HG02623 (cell line): Measurements from ENCODE around the gene AIP.
"Not testable (repeated sequence)": the region's sequence is repeated elsewhere in the genome, so short reads cannot be mapped to it uniquely, and the experiment has no call there.

ENCODE experiments used
- ATAC-seq: cut with Tn5 transposase; IDR thresholded peaks from one replicate; pipeline ENCODE4 v1.9.1; 2021; ENCODE audit warnings: moderate library complexity; ENCODE audit not compliant: unreplicated experiment

Gene AIP

DNA sequence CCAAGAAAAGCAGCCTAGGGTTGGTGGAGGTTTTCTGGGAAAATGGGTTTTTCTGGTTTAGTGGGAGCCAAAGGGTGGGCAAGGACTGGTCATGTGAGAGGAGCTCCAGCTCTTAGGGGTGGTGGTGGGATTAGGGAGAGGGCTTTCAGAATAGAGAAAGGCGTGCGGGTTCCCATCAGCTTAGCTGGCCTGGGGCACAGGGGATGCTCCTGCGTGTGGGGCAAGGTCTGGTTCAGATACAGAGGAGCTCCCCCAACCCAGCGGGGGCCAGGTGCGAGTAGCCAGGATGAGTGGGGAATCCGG lies 14.4 kb upstream of the AIP start:
- no peak for ATAC-seq

DNA sequence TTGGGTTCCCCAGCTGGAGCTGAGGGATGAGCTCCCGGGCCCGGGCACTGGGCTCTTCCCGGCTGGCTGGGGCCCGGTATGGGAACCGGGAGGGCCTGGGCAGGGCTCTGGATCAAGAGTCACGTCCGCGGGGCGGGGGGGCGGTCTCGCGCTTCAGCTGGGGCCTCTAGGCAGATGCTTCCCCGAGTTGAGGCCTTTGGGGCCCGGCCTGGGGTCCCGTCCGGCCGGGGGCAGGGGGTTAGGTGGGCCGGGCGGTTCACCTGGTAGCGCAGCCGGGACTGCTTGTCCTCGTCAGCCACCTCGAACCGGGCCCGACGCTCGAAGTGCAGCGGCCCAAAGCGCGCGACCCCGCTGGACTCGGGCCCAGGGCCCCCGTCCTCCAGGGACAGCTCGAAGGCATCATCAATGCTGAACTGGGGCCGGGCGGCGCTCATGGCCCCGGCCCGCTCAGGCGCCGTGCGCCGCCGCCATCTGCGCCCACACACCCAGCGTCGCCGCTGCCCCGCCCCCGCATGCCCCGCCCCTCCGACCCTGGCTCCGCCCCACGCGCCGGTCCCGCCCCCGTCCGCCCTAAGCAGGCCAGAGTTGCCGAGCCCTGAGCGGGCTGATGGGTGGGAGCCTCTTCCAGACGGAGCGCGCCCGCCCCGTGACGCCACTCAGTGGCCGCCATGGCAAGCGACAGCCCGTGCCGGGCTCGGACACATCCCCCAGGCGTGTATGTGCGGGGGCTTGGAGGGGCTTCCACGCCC lies 13.9 kb upstream of the AIP start, which contains the start of gene TMEM134:
TMEM134 (minus strand) TSS at position 493 of the 749 bp plus-strand sequence; CDS start at position 434, 59 bp downstream.
- ATAC-seq: peak; percentile 52

DNA sequence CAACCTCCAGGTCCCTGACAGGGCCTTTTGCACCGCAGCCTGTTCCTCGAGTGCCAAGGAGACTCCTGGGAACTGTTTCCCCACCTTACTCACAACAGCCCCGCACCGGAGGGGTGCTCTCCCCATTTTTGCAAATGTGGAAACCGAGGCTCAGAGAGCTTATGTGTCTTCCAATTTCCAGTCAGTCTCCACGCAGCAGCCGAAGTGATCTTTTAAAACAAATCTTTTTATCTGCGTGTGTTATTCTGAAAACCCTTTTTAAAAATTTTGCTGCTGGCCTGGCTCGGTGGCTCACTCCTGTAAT lies 13.4 kb upstream of the AIP start:
- ATAC-seq: no peak

GRCh38 chr11:67470337-67471002 lies 12.4 kb upstream of the AIP start:
- no peak for ATAC-seq

DNA sequence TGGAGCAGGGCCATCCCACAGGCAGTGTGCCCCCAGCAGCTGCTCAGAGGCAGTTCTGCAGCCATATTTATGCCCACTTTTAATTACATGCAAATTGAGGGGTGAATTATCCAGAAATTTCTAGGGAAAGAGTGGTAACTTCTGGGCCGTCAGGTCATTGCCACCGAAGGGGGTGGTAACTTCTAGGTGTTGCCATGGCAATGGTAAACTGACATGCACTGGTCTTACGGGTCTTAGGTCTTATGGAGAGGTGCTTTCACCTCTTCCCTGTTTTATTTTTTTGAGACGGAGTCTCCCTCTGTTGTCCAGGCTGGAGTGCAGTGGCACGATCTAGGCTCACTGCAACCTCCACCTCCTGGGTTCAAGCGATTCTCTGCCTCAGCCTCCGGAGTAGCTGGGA lies 9.9 kb upstream of the AIP start:
- no peak for ATAC-seq

DNA sequence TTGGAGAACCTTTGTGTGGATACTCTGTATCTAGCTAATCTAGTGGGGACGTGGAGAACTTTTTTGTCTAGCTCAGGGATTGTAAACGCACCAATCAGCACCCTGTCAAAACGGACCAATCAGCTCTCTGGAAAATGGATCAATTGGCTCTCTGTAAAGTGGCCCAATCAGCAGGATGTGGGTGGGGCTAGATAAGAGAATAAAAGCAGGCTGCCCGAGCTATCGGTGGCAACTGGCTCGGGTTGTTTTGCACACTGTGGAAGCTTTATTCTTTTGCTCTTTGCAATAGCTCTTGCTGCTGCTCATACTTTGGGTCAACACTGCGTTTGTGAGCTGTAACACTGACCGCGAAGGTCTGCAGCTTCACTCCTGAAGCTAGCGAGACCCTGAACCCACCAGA lies 6.1 kb upstream of the AIP start:
- not testable (repeated sequence) for ATAC-seq

GRCh38 chr11:67477344-67478050 lies 5.3 kb upstream of the AIP start:
- ATAC-seq: not testable (repeated sequence)

- ATAC-seq: no peak
Measured at GRCh38 chr11:67482275-67482826, 475 bp upstream of the AIP start.

DNA sequence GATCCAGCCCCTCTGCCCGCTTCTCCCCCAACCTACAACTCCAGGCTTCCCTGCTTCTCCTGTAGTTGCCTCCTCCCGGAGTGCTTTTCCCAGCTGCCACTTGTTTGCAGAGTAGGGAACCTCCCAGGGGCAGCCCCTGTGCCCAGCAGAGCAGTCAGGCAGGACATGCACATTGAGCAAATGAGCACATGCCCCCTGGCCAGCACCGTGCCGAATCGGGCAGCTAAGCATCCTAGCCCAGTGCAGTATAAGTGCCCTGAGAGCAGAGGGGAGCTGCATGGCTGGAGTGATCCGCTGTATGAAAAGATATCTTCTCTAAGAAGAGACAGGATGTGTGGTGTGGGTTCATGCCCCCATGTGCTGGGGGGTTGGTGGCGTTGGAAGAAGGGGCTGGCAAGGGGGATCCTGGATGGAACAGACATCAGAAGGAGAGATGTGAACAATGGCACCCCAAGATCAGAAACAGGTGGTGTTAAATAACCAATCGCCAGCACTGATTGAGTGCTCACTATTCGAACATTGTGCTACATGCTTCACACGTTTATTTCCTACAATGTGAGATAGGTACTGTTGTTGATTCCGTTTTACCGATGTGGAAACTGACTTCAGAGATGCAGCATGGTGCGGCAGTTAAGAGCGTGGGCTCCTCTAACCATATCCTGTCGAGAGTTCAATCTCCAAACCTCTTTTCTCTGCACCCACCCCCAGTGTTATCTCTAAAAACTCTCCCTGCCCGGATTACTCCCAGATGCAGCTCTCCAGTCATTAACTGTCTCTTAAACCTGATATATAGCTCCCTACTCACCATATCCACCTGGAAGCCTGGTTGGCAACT lies 1.2 kb downstream of the AIP start:
- no peak for ATAC-seq

- ATAC-seq: no peak
Measured at GRCh38 chr11:67484847-67485311, 2.1 kb downstream of the AIP start.

GRCh38 chr11:67485873-67486361 lies 3.1 kb downstream of the AIP start:
- ATAC-seq: not testable (repeated sequence)

GRCh38 chr11:67486481-67487195 lies 3.8 kb downstream of the AIP start:
- ATAC-seq: no peak

DNA sequence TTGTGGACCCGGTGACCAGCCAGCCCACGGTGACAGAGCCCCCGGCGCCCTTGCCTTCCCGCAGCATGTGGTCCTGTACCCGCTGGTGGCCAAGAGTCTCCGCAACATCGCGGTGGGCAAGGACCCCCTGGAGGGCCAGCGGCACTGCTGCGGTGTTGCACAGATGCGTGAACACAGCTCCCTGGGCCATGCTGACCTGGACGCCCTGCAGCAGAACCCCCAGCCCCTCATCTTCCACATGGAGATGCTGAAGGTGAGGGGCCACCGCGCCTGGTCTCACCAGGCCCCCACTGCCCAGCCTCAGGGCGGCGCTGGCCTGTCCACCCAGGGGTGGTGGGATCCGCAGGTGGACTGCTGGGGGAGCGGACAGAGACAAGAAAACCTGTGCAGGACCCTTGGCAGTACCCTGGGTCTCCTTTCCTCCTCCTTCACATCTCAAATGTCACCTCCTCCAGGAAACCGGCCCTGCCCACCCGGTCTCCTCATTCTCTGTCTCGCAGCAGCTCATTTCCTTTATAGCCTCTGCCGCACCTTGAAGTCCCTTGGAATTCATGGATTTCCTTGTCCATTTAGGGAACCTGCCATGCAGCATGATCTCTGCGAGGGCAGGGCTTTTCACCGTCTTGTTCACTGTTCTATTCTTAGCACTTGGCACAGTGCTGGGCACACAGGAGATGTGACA lies 6.5 kb downstream of the AIP start:
- no peak for ATAC-seq

DNA sequence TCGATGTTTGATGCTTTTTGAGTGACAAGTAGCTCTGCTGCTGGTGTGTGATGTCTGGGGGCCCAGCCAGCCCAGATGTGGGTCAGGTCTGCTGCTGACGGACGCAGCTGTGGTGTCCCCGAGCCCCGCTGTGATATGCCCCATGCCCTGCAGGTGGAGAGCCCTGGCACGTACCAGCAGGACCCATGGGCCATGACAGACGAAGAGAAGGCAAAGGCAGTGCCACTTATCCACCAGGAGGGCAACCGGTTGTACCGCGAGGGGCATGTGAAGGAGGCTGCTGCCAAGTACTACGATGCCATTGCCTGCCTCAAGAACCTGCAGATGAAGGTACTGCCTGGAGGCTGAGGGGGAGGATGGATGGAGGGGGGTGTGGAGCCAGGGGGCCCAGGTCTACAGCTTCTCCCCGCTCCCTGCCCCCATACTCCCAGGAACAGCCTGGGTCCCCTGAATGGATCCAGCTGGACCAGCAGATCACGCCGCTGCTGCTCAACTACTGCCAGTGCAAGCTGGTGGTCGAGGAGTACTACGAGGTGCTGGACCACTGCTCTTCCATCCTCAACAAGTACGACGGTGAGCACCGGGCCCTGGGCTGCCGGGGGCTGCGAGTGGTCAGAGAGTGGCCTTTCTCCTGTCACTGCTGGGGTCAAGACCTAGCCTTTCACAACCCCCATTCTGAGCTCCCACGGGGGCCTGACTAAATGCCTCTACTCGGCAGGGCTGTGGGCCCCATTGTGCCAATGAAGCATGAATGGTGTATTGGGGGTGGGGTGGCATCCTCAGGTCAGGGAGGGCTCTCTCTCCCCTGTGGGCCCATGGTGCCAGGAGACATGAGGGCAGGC lies 7.3 kb downstream of the AIP start:
- no peak for ATAC-seq

DNA sequence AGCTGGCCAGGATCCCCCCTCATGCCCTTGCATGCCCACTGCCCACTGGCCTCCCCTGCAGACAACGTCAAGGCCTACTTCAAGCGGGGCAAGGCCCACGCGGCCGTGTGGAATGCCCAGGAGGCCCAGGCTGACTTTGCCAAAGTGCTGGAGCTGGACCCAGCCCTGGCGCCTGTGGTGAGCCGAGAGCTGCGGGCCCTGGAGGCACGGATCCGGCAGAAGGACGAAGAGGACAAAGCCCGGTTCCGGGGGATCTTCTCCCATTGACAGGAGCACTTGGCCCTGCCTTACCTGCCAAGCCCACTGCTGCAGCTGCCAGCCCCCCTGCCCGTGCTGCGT lies 7.9 kb downstream of the AIP start:
- no peak for ATAC-seq

- ATAC-seq: no peak
Measured at GRCh38 chr11:67491276-67492068, 8.6 kb downstream of the AIP start.

GRCh38 chr11:67492069-67492727 lies 9.4 kb downstream of the AIP start:
- ATAC-seq: no peak
